PC-9 (cell line): Measurements from ENCODE around the gene CDC42BPG. TPM values are rescaled to one million over a fixed set of nuclear protein-coding genes. Genes with fewer than 3 reads are reported as not detected.

ENCODE experiments used
- BruUV-seq: library from RNA; stranded (reverse); fragments of 400-500 nt; replicated peaks from 2 replicates; lab custom pipeline; 2021; lab: Mats Ljungman, UMichigan
- CTCF ChIA-PET: fragments of 300-600 bp; sonication (Branson Sonifier 250); formaldehyde crosslinking; loops from one replicate; lab custom pipeline; 2022; ENCODE audit warnings: antibody characterized with exemption; lab: Charles Lee
- POLR2A ChIA-PET: fragments of 300-600 bp; sonication (Branson Sonifier 250); formaldehyde crosslinking; loops from one replicate; lab custom pipeline; 2022; ENCODE audit warnings: antibody characterized with exemption; ENCODE audit not compliant: unreplicated experiment; lab: Charles Lee
- DNase-seq, 2 experiments: peaks; one replicate each; pipeline versions ENCODE4 v3.0.0 to v3.0.0-alpha.2; 2015 to 2022; ENCODE audit warnings: mixed read lengths in 1 of 2
- H2AFZ ChIP-seq: fragments of 200-600 bp; sonication (generic); 2 replicates; pipeline ENCODE4 v1.8.1; 2017; ENCODE audit warnings: antibody characterized with exemption
- H3F3A ChIP-seq: fragments of 200-600 bp; sonication (generic); 2 replicates; pipeline ENCODE4 v1.8.1; 2017; ENCODE audit warnings: antibody characterized with exemption, mild to moderate bottlenecking, low read depth; ENCODE audit not compliant: insufficient read depth
- H3K27ac ChIP-seq: fragments of 200-600 bp; sonication (generic); 2 replicates; pipeline ENCODE4 v1.6.1; 2016; ENCODE audit warnings: mixed run types
- H3K27me3 ChIP-seq: fragments of 200-600 bp; sonication (generic); 2 replicates; pipeline ENCODE4 v1.6.1; 2016; ENCODE audit warnings: low read depth, mixed run types; ENCODE audit not compliant: insufficient read depth
- H3K36me3 ChIP-seq: fragments of 200-600 bp; sonication (generic); 2 replicates; pipeline ENCODE4 v1.6.1; 2016; ENCODE audit warnings: low read depth, mixed run types
- H3K4me1 ChIP-seq: fragments of 200-600 bp; sonication (generic); replicated peaks from 2 replicates; pipeline ENCODE4 v1.6.1; 2016; ENCODE audit warnings: mixed run types; ENCODE audit not compliant: insufficient read depth
- H3K4me2 ChIP-seq: fragments of 200-600 bp; sonication (generic); 2 replicates; pipeline ENCODE4 v1.6.1; 2017; ENCODE audit warnings: mixed run types
- H3K4me3 ChIP-seq: fragments of 200-600 bp; sonication (generic); 2 replicates; pipeline ENCODE4 v1.6.1; 2016; ENCODE audit warnings: mixed run types
- H3K79me2 ChIP-seq: fragments of 200-600 bp; sonication (generic); 2 replicates; pipeline ENCODE4 v1.6.1; 2017; ENCODE audit warnings: low read depth, mixed run types
- H3K9me2 ChIP-seq: fragments of 200-600 bp; sonication (generic); 2 replicates; pipeline ENCODE4 v1.8.1; 2017; ENCODE audit warnings: mild to moderate bottlenecking; ENCODE audit not compliant: insufficient read depth
- H3K9me3 ChIP-seq: fragments of 200-600 bp; sonication (generic); 2 replicates; pipeline ENCODE4 v1.8.1; 2016; ENCODE audit warnings: low read depth; ENCODE audit not compliant: insufficient read depth
- H4K20me1 ChIP-seq: fragments of 200-600 bp; sonication (generic); 2 replicates; pipeline ENCODE4 v1.8.1; 2017; ENCODE audit not compliant: insufficient read depth
- CTCF ChIP-seq: fragments of 200-600 bp; sonication (generic); conservative IDR thresholded peaks from 2 replicates; pipeline ENCODE4 v1.6.1; 2017; ENCODE audit warnings: mixed run types, antibody characterized with exemption, mild to moderate bottlenecking, moderate library complexity
- EZH2 ChIP-seq: fragments of 200-600 bp; sonication (generic); IDR thresholded peaks from 2 replicates; pipeline ENCODE4 v1.8.0; 2017; ENCODE audit warnings: antibody characterized with exemption, low read depth
- intact Hi-C: fragments of 100-400 bp; cut with micrococcal nuclease; formaldehyde crosslinking; loops from one replicate; pipeline ENCODE4 v1.10.0; 2022; ENCODE audit not compliant: unreplicated experiment
- total RNA-seq: library from RNA; stranded (reverse); gene quantifications from 2 replicates; pipeline ENCODE4 v1.2.3, GENCODE V29; 2021

The CDC42BPG gene
- total RNA-seq, 1 experiment from 2014 or later = 31.3 TPM

DNA sequence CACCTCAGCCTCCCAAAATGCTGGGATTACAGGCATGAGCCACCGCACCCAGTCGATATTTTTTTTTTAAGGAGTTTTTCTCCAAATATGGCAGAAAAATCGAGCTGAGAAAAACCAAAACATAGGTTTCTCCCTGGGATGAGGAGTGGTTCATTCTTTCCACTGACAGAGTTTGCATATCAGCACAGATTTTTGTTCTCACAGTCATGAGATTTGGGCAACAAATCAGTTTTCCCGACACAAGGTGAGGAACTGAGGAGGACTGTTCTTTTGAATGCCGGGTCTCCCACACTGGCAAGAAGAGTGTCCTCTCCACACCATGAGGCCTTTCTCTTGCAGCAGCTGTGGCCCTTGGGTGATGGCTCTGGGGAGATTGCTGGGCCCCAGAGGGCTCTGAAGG lies 37.8 kb upstream of the CDC42BPG start:
- peaks cover 17% of the 10 kb centered on the region for H3K4me1 ChIP-seq
- no peak overlapping the region for H3K4me2 ChIP-seq
- H3K27me3 ChIP-seq = no peaks in the 10 kb centered on the region
- no peaks in the 10 kb centered on the region for H3K9me3 ChIP-seq
- no peak overlapping the region for H2AFZ ChIP-seq
- DNase-seq = no peak
- H3K36me3 ChIP-seq = no peaks in the 10 kb centered on the region
- peaks cover 27% of the 10 kb centered on the region; the same call in 1 of the 2 replicates for H3F3A ChIP-seq
- POLR2A ChIA-PET = no interaction called here
- no peaks in the 10 kb centered on the region for H3K9me2 ChIP-seq
- intact Hi-C loops = no loop called here
- no peak overlapping the region for H3K27ac ChIP-seq
- H3K79me2 ChIP-seq = peaks cover 20% of the 10 kb centered on the region
- no peak overlapping the region for H3K4me3 ChIP-seq
- BruUV-seq = no TSS peak
- CTCF ChIA-PET = interaction anchor here (0.6 kb wide), 1 partner anchor 26 kb away, joined by 3 read pairs; no protein-coding TSS in a partner anchor
- TF ChIP-seq EZH2 = no peak
- no peak for TF ChIP-seq CTCF
- no peaks in the 10 kb centered on the region for H4K20me1 ChIP-seq

DNA sequence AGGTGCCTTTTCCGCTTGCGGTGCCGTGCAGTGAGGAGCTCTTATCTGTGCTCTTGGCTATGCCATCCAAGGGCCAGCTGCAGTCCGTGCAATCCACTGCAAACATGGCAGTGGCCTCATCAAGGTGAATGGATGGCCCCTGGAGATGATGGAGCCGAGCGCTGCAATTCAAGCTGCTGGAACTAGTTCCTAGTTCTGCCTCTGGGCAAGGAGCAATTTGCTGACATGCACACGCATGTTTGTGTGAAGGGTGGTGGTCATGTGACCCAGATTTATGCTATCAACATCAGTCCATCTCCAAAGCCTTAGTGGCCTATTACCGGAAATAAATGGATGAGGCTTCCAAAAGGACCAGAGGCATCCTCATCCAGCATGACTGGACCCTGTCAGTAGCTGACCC lies 37.0 kb upstream of the CDC42BPG start:
- TF ChIP-seq CTCF = no peak
- TF ChIP-seq EZH2 = no peak
- intact Hi-C loops = no loop called here
- Histone ChIP-seq H3K27ac (no peak overlapping the region), H3K9me3 (no peaks in the 10 kb centered on the region), H3K4me3 (no peak overlapping the region), H3K36me3 (no peaks in the 10 kb centered on the region), H3K27me3 (no peaks in the 10 kb centered on the region), H3K4me1 (peaks cover 19% of the 10 kb centered on the region), H2AFZ (no peak overlapping the region), H3K9me2 (no peaks in the 10 kb centered on the region), H3K4me2 (no peak overlapping the region), H3F3A (peaks cover 30% of the 10 kb centered on the region), H3K79me2 (peaks cover 25% of the 10 kb centered on the region), H4K20me1 (peaks cover 2% of the 10 kb centered on the region; the same call in 1 of the 2 replicates)
- ChIA-PET CTCF (no interaction called here), POLR2A (no interaction called here)
- no TSS peak for BruUV-seq
- DNase-seq = no peak

DNA sequence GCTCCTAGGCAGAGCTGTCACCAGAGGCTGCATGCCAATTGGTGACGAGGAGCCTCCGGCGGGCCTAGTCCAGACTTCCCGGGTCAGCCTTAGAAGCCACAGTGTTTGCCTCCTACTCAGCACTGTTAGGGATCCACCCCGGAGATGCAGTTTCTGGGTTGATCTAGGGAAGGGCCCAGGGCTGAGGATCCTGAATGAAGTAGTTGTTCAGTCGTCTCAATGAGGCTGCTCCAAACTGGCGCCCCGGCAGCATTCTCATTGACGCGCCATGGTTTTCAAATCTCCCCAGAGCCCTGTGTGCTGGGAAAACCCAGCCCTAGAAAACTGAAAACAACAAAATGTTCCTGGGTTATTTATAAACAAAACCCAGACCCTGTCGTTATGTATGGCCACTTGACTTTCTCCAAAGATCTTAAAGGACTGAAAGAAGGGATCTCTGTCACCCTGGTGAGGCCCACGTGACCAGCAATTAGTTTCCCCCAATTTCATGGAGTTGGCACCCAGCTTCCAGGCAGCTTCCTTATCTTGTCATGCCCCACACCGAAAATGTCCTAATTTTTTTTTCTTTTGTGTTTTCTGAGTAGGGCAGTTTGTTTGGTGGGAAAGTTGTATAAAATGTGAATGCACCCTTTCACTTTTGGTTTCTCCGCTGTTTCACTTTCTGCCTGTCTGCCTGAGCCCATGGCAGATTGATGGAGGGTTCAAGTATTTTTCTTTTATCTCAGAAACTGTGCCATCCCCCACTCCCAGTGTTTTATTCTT lies 36.0 kb upstream of the CDC42BPG start:
- H3F3A ChIP-seq = peaks cover 32% of the 10 kb centered on the region
- H3K9me2 ChIP-seq = no peaks in the 10 kb centered on the region
- H3K4me3 ChIP-seq = no peak overlapping the region
- H3K36me3 ChIP-seq = no peaks in the 10 kb centered on the region
- POLR2A ChIA-PET = interaction anchor here (0.6 kb wide), 1 partner anchor 30 kb away, joined by 15 read pairs; no protein-coding TSS in a partner anchor
- H2AFZ ChIP-seq = no peak overlapping the region
- peaks cover 36% of the 10 kb centered on the region for H3K79me2 ChIP-seq
- TF ChIP-seq EZH2 = no peak
- TF ChIP-seq CTCF = no peak
- CTCF ChIA-PET = interaction anchor here (0.7 kb wide), 1 partner anchor 13 kb away, joined by 4 read pairs; no protein-coding TSS in a partner anchor
- no peak for DNase-seq
- H3K9me3 ChIP-seq = no peaks in the 10 kb centered on the region
- BruUV-seq = no TSS peak
- H3K27me3 ChIP-seq = no peaks in the 10 kb centered on the region
- intact Hi-C loops = no loop called here
- peaks cover 12% of the 10 kb centered on the region; the same call in 1 of the 2 replicates for H4K20me1 ChIP-seq
- H3K4me2 ChIP-seq = no peak overlapping the region
- no peak overlapping the region for H3K27ac ChIP-seq
- H3K4me1 ChIP-seq = peaks cover 20% of the 10 kb centered on the region
